GM21723 (cell line): ENCODE results near the gene MAGEA9B.
A peak's percentile ranks its signal among the peaks of the same experiment; 100 is the strongest.
"Not testable (repeated sequence)": the region's sequence is repeated elsewhere in the genome, so short reads cannot be mapped to it uniquely, and the experiment has no call there.

Source experiments
- ATAC-seq: cut with Tn5 transposase; IDR thresholded peaks from one replicate; pipeline ENCODE4 v1.9.1; 2021; ENCODE audit warnings: mild to moderate bottlenecking, moderate library complexity; ENCODE audit not compliant: unreplicated experiment

The MAGEA9B gene

GRCh38 chrX:149572743-149573142, 14.5 kb downstream of the MAGEA9B start:
- ATAC-seq = no peak

- no peak for ATAC-seq
Observed at GRCh38 chrX:149571770-149572169, 15.5 kb downstream of the MAGEA9B start.

- no peak for ATAC-seq
Observed at GRCh38 chrX:149570668-149571067, 16.6 kb downstream of the MAGEA9B start.

- ATAC-seq = no peak
Observed at GRCh38 chrX:149569770-149570169, 17.5 kb downstream of the MAGEA9B start.

- no peak for ATAC-seq
Observed at GRCh38 chrX:149568701-149569296, 18.5 kb downstream of the MAGEA9B start.

- ATAC-seq = no peak
Observed at GRCh38 chrX:149567621-149568417, 19.4 kb downstream of the MAGEA9B start.

GRCh38 chrX:149563359-149563758, 23.9 kb downstream of the MAGEA9B start:
- no peak for ATAC-seq

- ATAC-seq = not testable (repeated sequence)
Observed at GRCh38 chrX:149555251-149555650, 32.0 kb downstream of the MAGEA9B start.

GRCh38 chrX:149551939-149552248, 35.4 kb downstream of the MAGEA9B start:
- not testable (repeated sequence) for ATAC-seq

GRCh38 chrX:149551245-149551938, 35.9 kb downstream of the MAGEA9B start:
- not testable (repeated sequence) for ATAC-seq

- ATAC-seq = not testable (repeated sequence)
Observed at GRCh38 chrX:149550454-149550853, 36.8 kb downstream of the MAGEA9B start.

- ATAC-seq = not testable (repeated sequence)
Observed at GRCh38 chrX:149549701-149550100, 37.6 kb downstream of the MAGEA9B start, which contains the start of gene HSFX3. TSS of gene HSFX3 (minus strand) at chrX:149549924. CDS start at chrX:149549852, 72 bp downstream.

GRCh38 chrX:149547782-149548181, 39.5 kb downstream of the MAGEA9B start:
- ATAC-seq = not testable (repeated sequence)

- ATAC-seq = not testable (repeated sequence)
Observed at GRCh38 chrX:149546962-149547361, 40.3 kb downstream of the MAGEA9B start.

GRCh38 chrX:149545545-149546543, 41.4 kb downstream of the MAGEA9B start:
- ATAC-seq = not testable (repeated sequence)

GRCh38 chrX:149541521-149542047, 45.7 kb downstream of the MAGEA9B start:
- ATAC-seq = no peak

GRCh38 chrX:149540621-149541520, 46.4 kb downstream of the MAGEA9B start, which contains the start of gene EOLA1:
TSS of gene EOLA1 (plus strand) at chrX:149541012. CDS start at chrX:149545631, 4,619 bp downstream.
- ATAC-seq = peak; percentile 81

GRCh38 chrX:149540131-149540620, 47.1 kb downstream of the MAGEA9B start:
- ATAC-seq = no peak
